NCI-H2227 treated with DMSO at 0.1 percent for 48 hours (cell line): ENCODE results near the gene CST11.

Source experiments
- DNase-seq: peaks from one replicate; lab custom pipeline; 2025; lab: John Stamatoyannopoulos, UW

CST11 gene

GRCh38 chr20:23453549-23454543 lies 1.2 kb upstream of the CST11 start:
- DNase-seq, result no peak

DNA sequence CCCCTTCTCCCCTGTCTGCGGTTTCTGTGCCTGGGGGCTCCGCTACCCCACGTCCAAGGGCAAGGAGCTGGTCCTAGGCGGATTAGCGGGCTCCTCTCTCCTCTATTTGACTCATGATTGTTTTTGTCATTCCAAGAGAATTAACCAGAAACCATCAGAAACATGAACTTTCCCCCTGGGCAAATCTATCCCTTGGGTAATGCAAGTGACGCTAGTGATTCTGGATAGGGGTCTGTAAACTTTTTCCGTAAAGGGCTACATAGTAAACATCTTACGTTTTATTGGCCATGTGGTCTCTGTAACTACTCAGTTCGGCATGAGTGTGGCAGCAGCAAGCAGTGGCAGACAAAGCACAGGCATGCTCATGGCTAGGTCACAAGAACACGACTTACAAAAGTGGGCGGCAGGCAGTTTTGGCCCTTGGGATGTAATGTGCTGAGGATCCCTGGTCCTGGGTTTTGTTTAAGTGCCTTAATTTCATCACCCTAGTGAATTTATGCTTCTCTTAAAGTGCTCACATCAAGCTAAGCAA lies 654 bp downstream of the CST11 start:
- DNase-seq, result no peak

DNA sequence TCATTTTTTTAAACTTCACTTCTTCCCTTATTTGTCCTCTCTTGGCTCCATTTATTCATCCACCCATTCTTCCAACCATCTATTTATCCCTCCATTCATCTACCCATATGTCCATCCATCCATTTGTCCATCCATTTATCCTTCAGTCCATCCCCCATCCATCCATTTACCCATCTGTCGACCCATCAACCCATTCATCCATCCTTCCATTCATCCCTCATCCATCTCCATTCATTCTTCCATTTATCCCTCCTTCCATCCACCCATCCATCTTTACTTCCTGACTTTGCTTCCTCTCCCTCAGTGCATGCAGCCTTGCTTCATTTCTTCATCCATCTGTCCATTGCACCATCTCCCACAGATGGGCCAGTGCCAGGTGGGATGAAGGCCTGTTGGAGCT lies 1.8 kb downstream of the CST11 start:
- DNase-seq, result no peak

DNA sequence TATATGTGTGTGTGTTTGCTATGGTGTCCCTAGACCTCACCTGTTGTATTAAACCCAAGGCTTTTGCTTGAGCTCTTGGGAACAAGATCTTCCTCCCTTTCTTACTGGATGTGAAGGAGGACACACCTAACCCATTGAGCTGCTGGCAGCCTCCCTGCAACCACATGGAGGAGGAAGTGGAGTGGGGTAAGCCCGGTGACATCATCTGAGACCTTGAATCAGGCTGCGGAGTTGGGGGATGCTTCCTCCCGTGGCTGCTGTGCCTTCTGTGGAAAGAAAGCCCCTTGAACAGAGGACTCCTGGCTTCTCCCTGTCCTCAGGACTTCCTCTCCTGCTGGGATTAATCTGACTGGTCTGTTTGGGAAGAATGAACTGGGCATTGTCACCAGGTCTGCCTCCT lies 3.3 kb downstream of the CST11 start:
- no peak for DNase-seq

DNA sequence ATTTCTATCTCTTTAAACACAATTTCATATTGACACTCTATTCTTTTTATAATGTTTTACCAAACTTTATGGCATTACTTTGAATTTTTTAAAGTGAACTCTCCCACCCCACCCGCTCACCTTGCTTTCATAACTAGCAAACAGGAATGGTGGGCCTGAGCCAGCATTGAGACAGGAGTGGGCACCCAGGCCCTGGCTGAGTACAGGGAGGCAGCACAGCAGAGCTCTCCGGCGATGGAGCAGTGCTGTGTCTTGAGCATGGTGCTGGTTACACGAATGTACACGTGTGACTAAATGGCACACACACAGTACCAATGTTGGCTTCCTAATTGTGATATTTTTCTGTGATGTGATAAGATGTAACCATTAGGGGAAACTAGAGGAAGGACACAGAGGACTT lies 4.5 kb downstream of the CST11 start:
- DNase-seq, result no peak

DNA sequence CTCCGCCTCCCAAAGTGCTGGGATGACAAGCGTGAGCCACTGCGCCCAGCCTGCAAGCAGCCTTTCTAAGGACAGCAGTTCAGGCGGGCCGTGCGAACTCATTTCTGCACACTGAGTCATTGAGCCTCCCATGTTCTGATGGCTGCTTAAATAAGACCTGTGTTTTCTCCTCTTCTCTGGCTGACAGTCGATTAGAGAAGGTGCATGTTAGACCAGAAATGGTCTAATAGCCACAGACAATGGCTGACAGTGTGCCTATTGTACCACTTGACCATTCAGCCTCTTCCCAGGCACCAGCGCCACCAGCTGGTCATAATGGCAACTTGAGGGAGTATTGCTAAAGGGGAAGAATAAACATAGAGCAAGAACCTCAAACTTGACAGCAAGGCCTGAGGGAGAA lies 6.2 kb downstream of the CST11 start:
- DNase-seq, result peak; percentile 2

GRCh38 chr20:23445596-23446217 lies 7.0 kb downstream of the CST11 start:
- DNase-seq, result no peak

- no peak for DNase-seq
Measured at GRCh38 chr20:23444859-23445258, 7.8 kb downstream of the CST11 start.

DNA sequence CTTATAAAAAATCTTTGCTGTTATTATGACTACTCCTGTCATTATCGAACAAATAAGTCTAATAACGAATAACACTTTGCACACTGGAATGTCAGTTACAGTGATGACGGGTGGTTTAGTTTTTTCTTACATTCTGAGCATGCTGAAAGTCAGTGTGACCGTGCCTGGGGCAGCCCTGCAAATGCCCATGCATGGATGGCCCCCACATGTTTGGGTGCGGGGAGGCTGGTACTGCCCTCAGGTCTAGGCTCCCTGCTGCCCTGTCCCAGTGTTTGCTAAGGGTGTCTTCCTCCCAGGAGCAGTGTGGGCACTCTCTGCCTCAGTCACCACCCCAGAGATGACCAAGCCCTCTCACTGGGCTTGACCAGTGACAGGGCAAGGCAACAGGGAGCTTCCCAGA lies 10.2 kb downstream of the CST11 start:
- no peak for DNase-seq

DNA sequence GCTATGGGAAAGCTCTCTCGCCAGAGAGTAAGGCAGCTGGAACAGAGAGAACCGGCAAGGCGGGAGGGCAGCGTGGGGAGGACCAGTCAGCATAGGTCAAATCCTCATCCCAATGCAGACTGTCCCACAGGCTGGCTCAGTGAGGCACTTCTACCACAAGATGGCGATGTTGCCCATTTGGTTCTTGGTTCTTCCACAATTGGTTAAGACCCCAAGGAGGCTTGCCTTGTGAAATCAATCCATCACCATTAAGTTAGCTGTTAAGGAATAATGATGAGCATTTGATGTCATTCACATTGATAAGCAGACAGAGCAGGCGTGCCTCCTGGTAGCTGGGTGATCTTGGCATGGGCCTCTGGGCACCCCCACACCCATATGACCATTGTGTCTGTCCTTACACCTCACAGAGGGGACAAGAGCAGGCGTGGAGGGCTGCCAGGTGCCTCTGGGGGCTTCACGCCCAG lies 10.8 kb downstream of the CST11 start:
- DNase-seq, result peak; percentile 53

GRCh38 chr20:23440004-23440403 lies 12.7 kb downstream of the CST11 start:
- DNase-seq, result no peak

DNA sequence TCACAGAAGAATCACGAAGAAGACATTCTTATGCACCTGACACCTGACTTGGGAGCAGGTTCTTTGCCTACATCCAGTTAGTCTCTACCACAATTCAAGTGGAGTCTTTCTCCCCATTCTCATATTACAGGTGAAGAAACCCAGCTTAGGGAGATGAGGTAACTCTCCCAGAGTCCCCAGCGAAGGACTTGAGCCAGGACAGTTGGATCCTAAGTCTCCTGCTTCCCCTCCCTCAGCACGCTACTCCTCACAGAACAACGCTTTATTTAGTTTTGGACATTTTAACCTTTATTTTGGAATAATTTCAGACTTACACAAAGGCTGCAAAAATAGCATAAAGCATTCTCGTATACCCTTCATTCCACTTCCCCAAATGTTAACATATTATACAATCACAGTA lies 14.0 kb downstream of the CST11 start:
- DNase-seq, result no peak

GRCh38 chr20:23437126-23437899 lies 15.4 kb downstream of the CST11 start:
- no peak for DNase-seq

GRCh38 chr20:23436681-23437080 lies 16.0 kb downstream of the CST11 start:
- no peak for DNase-seq

- DNase-seq, result no peak
Measured at GRCh38 chr20:23435626-23436539, 16.8 kb downstream of the CST11 start.

DNA sequence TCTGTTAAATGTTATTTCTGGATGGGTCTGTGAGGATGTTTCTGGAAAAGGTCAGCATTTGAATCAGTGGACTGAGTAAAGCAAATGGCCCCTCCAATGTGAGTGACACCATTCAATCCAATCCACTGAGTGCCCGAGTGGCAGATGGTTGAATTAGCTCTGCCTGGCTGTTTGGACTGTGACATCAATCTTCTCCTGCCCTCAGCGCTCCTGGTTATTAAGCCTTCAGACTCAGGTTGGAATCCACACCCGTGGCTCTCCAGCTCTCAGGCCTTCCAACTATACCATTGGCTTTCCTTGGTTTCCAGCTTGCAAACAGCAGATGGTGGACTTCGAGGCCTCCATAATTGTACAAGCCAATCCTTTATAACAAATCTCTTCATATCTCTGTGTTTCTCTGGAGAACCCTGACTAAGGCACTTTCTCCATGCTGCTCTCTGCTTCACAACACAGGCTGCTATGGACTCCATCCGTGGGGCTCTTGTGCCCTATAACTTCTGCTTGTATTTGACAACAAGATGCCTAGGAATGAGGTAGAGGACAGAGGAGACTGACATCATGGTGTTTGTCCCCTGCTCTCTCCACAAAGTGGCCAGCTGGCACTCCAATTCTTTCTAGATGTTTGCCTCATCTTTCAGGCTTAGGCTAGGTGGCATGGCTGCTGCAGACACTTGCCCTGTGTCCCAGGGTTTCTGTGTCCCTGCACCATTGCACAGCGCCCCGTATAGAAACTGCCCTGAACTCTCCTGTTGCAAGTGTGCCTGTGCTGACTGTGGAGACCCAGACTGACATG lies 18.0 kb downstream of the CST11 start:
- DNase-seq, result no peak

DNA sequence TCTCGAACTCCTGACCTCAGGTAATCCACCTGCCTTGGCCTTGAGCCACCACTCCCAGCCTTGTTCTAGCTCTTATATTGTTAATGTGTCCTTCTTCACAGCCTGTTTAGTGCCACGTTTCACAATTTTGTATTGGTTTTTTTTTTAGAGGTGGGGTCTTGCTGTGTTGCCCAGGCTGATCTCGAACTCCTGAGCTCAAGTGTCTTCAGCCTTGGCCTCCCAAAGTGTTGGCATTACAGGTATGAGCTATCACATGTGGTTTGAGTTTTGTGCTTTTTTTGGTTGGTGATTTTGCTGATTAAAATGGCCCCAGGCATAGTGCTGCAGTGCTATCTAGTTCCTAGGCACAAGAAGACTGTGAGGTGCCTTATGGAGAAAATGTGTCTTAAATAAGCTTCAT lies 19.0 kb downstream of the CST11 start:
- no peak for DNase-seq

GRCh38 chr20:23425129-23425528 lies 27.5 kb downstream of the CST11 start:
- no peak for DNase-seq

- DNase-seq, result peak; percentile 88
Measured at GRCh38 chr20:23420943-23421931, 31.4 kb downstream of the CST11 start, which contains the start of gene NAPB. Gene NAPB, minus strand, starts transcription at chr20:23421488. Its CDS starts 86 bp downstream, at chr20:23421402.
